OCI-M1 (cell line): ENCODE measurements around the gene USH1G.

Source experiments
- DNase-seq: peaks from one replicate; lab custom pipeline; 2025; lab: John Stamatoyannopoulos, UW

Gene USH1G

DNA sequence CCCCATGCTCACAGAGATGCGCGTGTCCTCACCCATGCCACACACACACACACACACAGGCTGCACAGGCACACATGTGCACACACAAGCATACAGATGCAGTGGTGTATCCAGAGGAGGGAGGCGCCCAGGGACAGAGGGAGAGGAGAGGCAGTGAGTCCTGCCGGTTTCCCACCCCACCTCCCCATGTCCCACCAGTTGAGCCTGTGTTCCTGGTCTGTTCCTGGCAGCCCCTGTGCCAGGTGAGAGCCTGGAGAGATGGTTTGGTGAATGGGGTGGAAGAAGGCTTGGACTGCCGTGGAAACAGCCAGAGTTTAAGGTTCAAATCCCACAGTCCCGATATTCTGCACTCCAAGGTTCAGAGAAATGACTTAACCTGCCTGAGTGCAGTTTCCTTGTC lies 19.4 kb downstream of the USH1G start:
- DNase-seq, result no peak

DNA sequence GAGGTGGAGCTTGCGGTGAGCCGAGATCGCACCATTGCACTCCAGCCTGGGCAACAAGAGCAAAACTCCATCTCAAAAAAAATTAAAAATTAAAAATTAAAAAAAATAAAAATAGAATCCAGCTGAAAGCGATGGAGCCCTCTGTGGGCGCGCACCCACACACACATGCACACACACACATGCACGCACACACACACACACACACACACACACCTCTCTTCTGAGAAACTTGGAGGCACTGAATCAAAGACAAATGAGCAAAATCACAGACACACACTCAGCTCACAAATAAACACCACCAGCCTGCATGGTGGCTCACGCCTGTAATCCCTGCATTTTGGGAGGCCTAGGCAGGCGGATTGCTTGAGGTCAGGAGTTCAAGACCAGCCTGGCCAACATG lies 20.0 kb downstream of the USH1G start:
- DNase-seq, result no peak

DNA sequence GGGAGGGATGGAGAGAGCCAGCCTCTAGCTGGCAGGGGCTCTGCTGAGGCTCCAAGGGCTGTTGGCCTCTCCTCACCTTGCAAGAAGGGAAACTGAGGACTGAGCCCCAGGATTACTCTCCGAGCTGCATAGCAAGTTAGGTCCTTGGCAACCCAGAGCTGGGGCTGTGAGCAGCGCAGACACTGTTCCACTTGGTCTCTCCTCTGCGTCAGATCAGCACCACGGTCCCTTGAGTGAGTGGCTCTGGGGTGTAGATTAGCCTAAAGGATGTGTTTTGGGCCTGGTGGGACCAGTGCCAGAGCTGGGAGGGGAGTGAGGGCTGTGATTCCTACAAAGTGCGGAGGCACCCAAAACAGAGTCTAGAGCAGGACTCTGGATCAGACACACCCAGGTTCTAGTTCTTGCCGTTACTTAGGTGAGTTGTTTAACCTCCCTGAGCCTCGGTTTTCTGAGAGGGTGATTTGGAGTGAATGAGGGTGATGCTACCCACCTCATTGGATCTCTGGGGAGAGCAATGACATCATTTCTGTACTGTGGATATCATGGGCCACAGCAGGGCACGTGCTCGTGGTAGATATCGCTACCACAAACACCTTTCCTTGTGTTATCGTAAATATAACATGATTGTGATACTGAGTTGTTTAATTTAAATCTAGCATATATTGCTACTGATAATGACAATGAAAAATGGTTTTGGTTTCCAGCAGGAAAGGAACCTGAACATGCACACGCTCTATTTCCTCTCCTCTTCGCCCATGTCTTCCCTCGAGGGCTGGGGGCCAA lies 21.5 kb downstream of the USH1G start:
- DNase-seq, result no peak

- no peak for DNase-seq
Measured at GRCh38 chr17:74900208-74900607, 22.8 kb downstream of the USH1G start.

DNA sequence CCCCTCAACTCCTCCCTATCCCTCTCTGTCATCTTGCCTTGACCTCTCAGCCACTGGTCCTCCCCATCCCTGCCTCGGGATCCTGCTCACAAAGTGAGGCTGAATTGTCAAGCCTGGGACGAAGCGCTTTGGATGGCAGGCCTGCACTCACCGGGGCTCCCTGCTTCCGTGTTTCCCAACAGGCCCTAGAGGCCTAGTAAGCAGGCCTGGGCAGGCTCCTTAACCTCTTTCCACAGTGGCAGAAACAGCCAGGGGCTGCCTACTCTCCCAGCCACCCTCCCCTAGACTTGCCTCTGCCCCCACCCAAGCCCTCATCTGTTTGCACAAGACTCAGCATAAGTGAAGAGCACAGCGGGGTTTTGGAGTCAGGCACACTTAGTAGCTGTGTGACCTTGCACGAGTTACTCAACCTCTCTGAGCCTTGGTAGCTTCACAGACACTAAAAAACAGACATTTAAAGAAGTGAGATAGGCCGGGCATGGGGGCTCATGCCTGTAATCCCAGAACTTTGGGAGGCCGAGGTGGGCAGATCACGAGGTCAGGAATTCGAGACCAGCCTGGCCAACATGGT lies 24.6 kb downstream of the USH1G start:
- DNase-seq, result no peak

- DNase-seq, result no peak
Measured at GRCh38 chr17:74893936-74894671, 29.0 kb downstream of the USH1G start.

DNA sequence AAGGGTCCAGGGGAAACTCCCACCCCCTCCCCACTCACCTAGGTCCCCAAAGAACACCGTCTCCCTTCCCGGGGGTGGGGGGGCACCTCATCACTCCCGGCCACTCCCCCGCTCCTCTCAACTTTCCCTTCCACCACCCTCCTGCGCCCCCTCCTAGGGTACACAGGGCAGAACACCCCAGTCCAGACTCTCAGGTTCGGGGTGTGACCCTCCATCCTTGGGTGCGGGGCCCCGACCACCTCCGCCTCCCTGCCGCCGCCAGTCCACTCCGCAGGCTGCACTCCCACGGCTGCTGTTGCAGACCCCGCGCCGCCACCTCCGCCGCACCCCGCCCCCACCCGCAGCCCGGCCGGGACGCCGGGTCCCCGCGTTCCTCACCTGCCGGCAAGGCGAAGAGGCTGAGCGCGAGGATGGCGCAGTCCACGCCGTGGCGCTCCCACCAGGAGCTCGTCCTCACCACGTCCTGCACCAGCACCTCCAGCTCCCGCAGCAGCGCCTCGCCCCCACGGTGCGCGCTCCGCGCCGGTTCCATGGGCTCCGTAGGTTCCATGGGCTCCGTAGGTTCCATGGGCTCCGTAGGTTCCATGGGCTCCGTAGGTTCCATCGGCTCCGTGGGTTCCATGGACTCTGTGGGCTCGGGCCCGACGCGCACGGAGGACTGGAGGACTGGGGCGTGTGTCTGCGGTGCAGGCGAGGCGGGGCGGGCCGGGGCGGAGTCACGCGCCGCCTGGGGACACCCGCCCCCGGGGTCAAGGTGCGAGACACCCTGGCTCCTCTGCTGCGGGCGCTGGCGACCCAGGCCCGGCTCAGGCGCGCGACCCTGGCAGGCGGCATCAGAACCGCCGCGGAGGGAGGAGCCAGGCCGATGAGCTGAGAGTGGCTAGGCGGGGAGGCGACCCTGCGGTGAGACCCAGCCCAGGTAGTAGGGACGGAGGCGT lies 29.8 kb downstream of the USH1G start, which contains the start of gene FADS6:
FADS6 (minus strand) TSS at position 660 of the 938 bp plus-strand sequence; CDS start at position 622, 38 bp downstream.
- DNase-seq, result no peak

GRCh38 chr17:74892013-74892841 lies 30.8 kb downstream of the USH1G start:
- no peak for DNase-seq

DNA sequence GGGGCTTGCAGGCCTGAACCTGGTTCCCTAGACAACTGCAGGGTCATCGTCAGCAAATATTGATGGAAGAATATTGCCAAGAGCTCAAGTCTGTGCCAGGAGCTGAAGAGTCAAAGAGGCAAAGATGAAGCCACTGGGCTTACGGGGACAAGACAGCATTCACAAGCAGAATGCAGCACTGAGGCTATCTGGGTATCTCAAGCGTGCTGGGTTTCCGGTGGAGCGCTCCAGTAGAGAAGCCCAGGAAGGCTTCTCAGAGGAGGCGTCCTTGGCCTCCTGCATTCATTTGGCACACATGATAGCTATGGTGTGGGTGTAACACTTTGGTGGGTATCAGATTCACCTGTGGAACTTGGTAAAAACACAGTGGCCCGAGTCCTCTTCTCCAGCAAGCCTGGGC lies 32.5 kb downstream of the USH1G start:
- DNase-seq, result no peak

DNA sequence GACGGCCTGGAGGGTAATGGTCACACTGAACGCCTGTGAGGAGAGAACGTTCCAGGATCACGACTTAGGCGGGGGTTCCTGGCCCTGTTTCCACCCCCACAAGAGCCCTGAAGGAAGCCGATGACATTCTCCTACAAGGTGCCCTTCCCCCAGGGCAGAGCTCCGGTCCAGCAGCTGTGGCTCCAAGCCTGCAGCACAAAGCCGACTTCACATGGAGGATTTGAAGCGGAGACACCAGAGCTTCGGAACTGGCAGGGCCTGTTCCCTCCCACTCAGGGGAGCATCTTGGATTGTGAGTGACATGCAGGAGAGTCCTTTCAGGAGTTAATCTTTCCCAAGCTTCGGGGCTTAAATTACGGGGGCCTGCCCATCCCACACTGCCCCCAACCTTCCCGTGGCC lies 34.6 kb downstream of the USH1G start:
- DNase-seq, result no peak

GRCh38 chr17:74883241-74883745 lies 39.8 kb downstream of the USH1G start:
- no peak for DNase-seq

DNA sequence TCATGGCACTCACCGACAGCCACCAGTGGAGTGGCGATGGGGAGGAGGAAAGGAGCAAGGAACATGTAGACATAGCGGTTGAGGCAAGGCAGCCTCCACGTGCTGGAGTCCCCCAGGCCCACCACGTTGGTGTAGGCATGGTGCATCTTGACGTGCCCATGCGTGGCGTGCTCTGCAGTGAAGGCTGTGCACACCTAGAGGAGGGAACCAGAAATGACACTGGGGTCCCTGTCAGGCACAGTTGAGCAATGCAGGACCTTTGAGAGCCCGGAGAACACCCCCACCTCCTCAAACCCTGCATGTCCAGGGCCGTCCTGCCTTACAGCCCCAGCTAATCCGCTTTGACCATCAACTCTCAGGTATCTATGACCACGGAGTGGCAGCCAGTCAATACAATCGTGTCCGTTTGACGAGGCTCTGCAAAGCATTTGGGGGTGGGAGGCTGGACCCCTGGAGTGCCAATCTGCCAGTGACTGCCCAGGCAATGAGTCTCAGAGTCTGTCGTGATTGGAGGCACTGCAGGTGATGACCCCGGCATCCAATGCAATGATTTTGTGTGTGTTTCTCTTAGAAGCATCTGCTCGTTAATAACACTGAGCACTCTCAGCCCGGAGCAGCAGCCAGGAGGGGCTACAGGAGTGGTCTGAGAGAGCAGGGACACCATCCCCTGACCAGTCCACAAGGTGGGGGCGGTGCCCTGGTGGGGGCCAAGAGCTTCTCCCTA lies 40.4 kb downstream of the USH1G start:
- DNase-seq, result no peak

DNA sequence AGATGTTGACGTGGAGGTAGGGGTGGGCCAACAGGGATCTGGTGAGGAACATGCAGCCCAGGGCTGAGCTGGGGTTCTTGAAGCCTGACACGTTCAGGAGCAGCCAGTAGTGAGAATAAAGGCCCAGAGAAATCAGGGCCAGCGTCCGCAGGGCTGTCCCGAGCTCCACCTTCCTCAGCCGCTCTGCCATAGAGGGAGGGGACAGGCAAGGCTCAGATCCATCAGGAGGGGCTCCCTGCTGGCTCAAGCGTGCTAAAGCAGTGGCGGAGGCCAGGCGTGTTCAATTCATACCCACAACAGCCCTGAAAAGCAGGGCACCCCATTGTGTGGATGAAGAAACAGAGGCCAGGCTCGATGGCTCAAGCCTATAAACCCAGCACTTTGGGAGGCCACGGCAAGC lies 42.0 kb downstream of the USH1G start:
- no peak for DNase-seq

DNA sequence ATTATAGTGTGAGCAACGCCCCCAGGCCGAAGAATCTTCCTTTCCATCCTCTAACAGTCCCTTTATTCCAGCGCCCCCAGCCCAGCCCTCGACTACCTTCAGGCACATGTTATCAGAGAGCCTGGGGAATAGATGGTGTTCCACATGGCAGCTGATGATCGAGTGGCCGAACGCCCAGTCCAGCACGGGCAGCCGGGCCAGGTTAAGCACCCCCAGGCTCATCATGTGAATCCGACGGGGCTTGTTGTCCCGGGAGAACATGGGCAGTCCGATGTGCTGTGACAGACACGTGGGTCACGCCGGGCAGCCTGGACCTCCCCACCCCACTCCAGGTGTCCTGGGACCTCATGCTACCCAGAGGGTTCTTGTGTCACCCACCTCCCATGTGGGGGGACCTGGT lies 43.7 kb downstream of the USH1G start:
- no peak for DNase-seq

DNA sequence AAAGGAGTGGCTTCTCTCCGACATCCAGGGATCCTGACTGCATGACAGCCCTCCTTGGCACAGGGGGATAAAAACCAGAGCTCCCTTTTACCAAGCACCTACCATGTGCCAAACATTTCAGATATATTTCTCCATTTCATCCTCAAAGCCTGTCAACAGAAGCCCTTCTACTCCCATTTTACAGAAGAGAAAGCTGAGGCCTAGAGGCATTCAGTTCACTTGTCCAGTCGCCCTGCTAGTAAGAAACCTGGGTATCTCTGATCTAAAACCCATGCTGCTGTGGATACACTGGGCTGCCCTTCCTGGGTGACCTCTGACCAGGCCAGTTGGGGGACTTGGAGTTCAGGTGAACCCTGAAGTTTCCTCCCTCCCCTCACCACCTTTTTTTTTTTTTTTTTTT lies 44.4 kb downstream of the USH1G start:
- DNase-seq, result no peak

- no peak for DNase-seq
Measured at GRCh38 chr17:74877592-74878548, 45.2 kb downstream of the USH1G start.

GRCh38 chr17:74875977-74876593 lies 47.0 kb downstream of the USH1G start:
- DNase-seq, result peak; percentile 39

DNA sequence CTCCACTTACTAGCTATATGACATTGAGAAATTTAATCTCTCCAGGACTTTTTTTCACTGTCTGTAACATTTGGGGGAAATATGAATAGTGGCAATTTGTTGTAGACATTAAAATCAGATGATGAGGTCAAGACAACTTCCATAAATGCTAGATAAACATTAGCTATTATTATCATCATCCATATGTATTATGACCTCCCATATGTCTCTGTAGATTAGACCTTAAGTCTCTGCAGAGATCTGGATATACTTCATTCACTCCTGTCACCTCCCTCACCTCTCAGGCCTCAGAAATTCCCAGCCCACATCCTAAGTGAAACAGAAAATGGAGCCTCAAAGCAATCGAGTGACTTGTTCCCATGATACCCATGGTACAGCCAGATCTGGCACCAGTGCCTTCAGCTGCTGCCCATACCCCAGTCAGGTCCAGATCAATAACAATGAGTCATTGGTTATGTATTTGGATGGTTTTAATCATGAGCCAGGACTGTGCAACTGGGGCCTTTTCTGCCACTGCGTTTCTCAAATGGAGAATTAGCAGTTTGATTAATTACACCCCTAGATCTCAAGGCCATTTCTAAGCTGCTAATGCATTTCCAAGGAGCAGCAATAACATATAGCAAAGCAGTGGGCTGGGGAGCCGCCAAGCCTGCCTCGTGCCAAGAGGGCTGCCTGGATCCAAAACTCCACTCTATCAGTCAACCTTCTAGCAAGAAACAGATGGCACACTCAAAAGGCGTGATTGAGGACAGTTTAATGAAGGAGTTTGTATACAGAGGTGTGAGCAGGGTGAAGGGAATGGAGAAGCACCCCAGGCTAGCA lies 47.7 kb downstream of the USH1G start:
- DNase-seq, result no peak
